H9 (cell line): ENCODE results near the gene EPM2A. TPM values are rescaled to one million over a fixed set of nuclear protein-coding genes. Genes with fewer than 3 reads are reported as not detected.

Experiments
- DNase-seq: peaks from one replicate; pipeline ENCODE4 v3.0.0-alpha.2; 2017
- H2AFZ ChIP-seq: one replicate; pipeline ENCODE4 v1.6.1; 2013; ENCODE audit warnings: mild to moderate bottlenecking, low read length, control low read depth, moderate library complexity
- H2AK5ac ChIP-seq: 2 replicates; pipeline ENCODE4 v1.6.1; 2013; ENCODE audit warnings: low read length, control low read depth, mixed read lengths; ENCODE audit not compliant: insufficient read length
- H2BK120ac ChIP-seq: one replicate; pipeline ENCODE4 v1.6.1; 2013; ENCODE audit warnings: low read depth, mild to moderate bottlenecking, low read length, control low read depth, inconsistent platforms; ENCODE audit not compliant: poor library complexity, severe bottlenecking
- H2BK12ac ChIP-seq: 2 replicates; pipeline ENCODE4 v1.6.1; 2013; ENCODE audit warnings: low read length, control low read depth, mixed read lengths, low read depth; ENCODE audit not compliant: insufficient read length
- H2BK15ac ChIP-seq: 2 replicates; pipeline ENCODE4 v1.6.1; 2013; ENCODE audit warnings: low read depth, low read length, control low read depth
- H2BK20ac ChIP-seq: one replicate; pipeline ENCODE4 v1.6.1; 2013; ENCODE audit warnings: low read depth, mild to moderate bottlenecking, low read length, control low read depth, inconsistent platforms; ENCODE audit not compliant: poor library complexity, severe bottlenecking
- H2BK5ac ChIP-seq: 2 replicates; pipeline ENCODE4 v1.6.1; 2013; ENCODE audit warnings: low read length, control low read depth, mixed read lengths; ENCODE audit not compliant: insufficient read length
- H3K14ac ChIP-seq: 2 replicates; pipeline ENCODE4 v1.6.1; 2013; ENCODE audit warnings: low read length, control low read depth; ENCODE audit not compliant: insufficient read depth
- H3K18ac ChIP-seq: 2 replicates; pipeline ENCODE4 v1.6.1; 2013; ENCODE audit warnings: low read depth, mild to moderate bottlenecking, mixed read lengths, low read length, control low read depth; ENCODE audit not compliant: insufficient read length
- H3K23ac ChIP-seq: 2 replicates; pipeline ENCODE4 v1.6.1; 2013; ENCODE audit warnings: low read length, control low read depth, mixed read lengths, low read depth; ENCODE audit not compliant: insufficient read length
- H3K23me2 ChIP-seq: 2 replicates; pipeline ENCODE4 v1.6.1; 2013; ENCODE audit warnings: low read depth, mild to moderate bottlenecking, mixed read lengths, low read length, control low read depth; ENCODE audit not compliant: insufficient read length, poor library complexity, severe bottlenecking
- H3K27ac ChIP-seq: 2 replicates; pipeline ENCODE4 v1.5.1; 2013; ENCODE audit warnings: low read length, control low read depth, mixed read lengths, low read depth; ENCODE audit not compliant: insufficient read length
- H3K27me3 ChIP-seq: 2 replicates; pipeline ENCODE4 v1.6.1; 2013; ENCODE audit warnings: low read length, control low read depth, inconsistent platforms; ENCODE audit not compliant: insufficient read depth
- H3K4ac ChIP-seq: 2 replicates; pipeline ENCODE4 v1.6.1; 2013; ENCODE audit warnings: low read depth, mild to moderate bottlenecking, control low read depth, inconsistent platforms, low read length, moderate library complexity
- H3K4me1 ChIP-seq: 2 replicates; pipeline ENCODE4 v1.6.1; 2013; ENCODE audit warnings: low read length, control low read depth, inconsistent platforms; ENCODE audit not compliant: insufficient read depth
- H3K4me2 ChIP-seq: 2 replicates; pipeline ENCODE4 v1.6.1; 2013; ENCODE audit warnings: low read length, control low read depth, mixed read lengths; ENCODE audit not compliant: insufficient read length, insufficient read depth
- H3K56ac ChIP-seq: 2 replicates; pipeline ENCODE4 v1.6.1; 2013; ENCODE audit warnings: low read depth, mild to moderate bottlenecking, mixed read lengths, low read length, control low read depth; ENCODE audit not compliant: insufficient read length
- H3K79me1 ChIP-seq: 2 replicates; pipeline ENCODE4 v1.6.1; 2013; ENCODE audit warnings: low read depth, mild to moderate bottlenecking, moderate library complexity, low read length, control low read depth, inconsistent platforms; ENCODE audit not compliant: insufficient read depth, poor library complexity, severe bottlenecking
- H3K79me2 ChIP-seq: 2 replicates; pipeline ENCODE4 v1.6.1; 2013; ENCODE audit warnings: low read length, control low read depth, inconsistent platforms; ENCODE audit not compliant: insufficient read depth
- H3K9ac ChIP-seq: 2 replicates; pipeline ENCODE4 v1.6.1; 2013; ENCODE audit warnings: low read length, control low read depth, mixed read lengths; ENCODE audit not compliant: insufficient read length; ENCODE audit errors: extremely low read depth
- H3K9me3 ChIP-seq: one replicate; pipeline ENCODE4 v1.6.1; 2013; ENCODE audit warnings: low read depth, low read length, inconsistent platforms; ENCODE audit not compliant: control insufficient read depth
- H3T11ph ChIP-seq: one replicate; pipeline ENCODE4 v1.6.1; 2013; ENCODE audit warnings: mild to moderate bottlenecking, low read length, control low read depth, inconsistent platforms
- H4K20me1 ChIP-seq: one replicate; pipeline ENCODE4 v1.6.1; 2013; ENCODE audit not compliant: control insufficient read depth, insufficient read length, insufficient read depth
- H4K5ac ChIP-seq: 2 replicates; pipeline ENCODE4 v1.6.1; 2013; ENCODE audit warnings: low read depth, mild to moderate bottlenecking, mixed read lengths, low read length, control low read depth; ENCODE audit not compliant: insufficient read length
- H4K8ac ChIP-seq: replicated peaks from 2 replicates; pipeline ENCODE4 v1.6.1; 2013; ENCODE audit warnings: low read length, control low read depth, mixed read lengths, low read depth; ENCODE audit not compliant: insufficient read length
- H4K91ac ChIP-seq: 2 replicates; pipeline ENCODE4 v1.6.1; 2013; ENCODE audit warnings: low read depth, mild to moderate bottlenecking, moderate library complexity, mixed read lengths, low read length, control low read depth; ENCODE audit not compliant: insufficient read length
- H3K27ac Mint-ChIP-seq, 3 experiments: 2 replicates in 2 of 3; 3 replicates in 1 of 3; pipeline ENCODE4 v1.8.0; 2020 to 2021; ENCODE audit warnings: mixed read lengths in 3 of 3, mild to moderate bottlenecking in 1 of 3, moderate library complexity in 1 of 3
- H3K27me3 Mint-ChIP-seq: 2 replicates; pipeline ENCODE4 v1.8.0; 2021; ENCODE audit warnings: low read depth, mild to moderate bottlenecking, moderate library complexity, mixed read lengths
- H3K36me3 Mint-ChIP-seq, 3 experiments: 2 replicates in 2 of 3; 3 replicates in 1 of 3; pipeline ENCODE4 v1.8.0; 2020 to 2021; ENCODE audit warnings: low read depth in 3 of 3, mixed read lengths in 3 of 3; ENCODE audit not compliant: insufficient read depth in 1 of 3
- H3K4me1 Mint-ChIP-seq, 2 experiments: 2 replicates each; pipeline ENCODE4 v1.8.0; 2020; ENCODE audit warnings: mixed read lengths in 2 of 2
- H3K4me3 Mint-ChIP-seq, 2 experiments: 2 replicates in 1 of 2; 3 replicates in 1 of 2; pipeline ENCODE4 v1.8.0; 2020 to 2021; ENCODE audit warnings: mild to moderate bottlenecking in 2 of 2, mixed read lengths in 2 of 2, moderate library complexity in 1 of 2
- H3K9me3 Mint-ChIP-seq, 2 experiments: 2 replicates in 1 of 2; 3 replicates in 1 of 2; pipeline ENCODE4 v1.8.0; 2020; ENCODE audit warnings: mild to moderate bottlenecking in 2 of 2, mixed read lengths in 2 of 2, moderate library complexity in 1 of 2
- WGBS: extraction: QIAGEN DNeasy Blood & Tissue Kit; methylation state at CpG from one replicate; pipeline ENCODE4 v1.1.7; 2013; ENCODE audit warnings: missing lambda C conversion rate, low lambda C conversion rate, mixed read lengths; ENCODE audit not compliant: insufficient read length; ENCODE audit errors: extremely low coverage; 5-methylcytosine and 5-hydroxymethylcytosine counted together
- total RNA-seq: library from RNA; stranded (reverse); gene quantifications from 2 replicates; pipeline ENCODE4 v1.2.1, GENCODE V29; 2021
- TF ChIP-seq, protein P1 (sequence below): fragments of 200-600 bp; sonication (generic); conservative IDR thresholded peaks from 3 replicates; pipeline ENCODE4 v1.8.0; 2021; ENCODE audit warnings: antibody characterized with exemption, mild to moderate bottlenecking

EPM2A gene
- total RNA-seq, 1 experiment from 2014 or later, result 8.2 TPM

DNA sequence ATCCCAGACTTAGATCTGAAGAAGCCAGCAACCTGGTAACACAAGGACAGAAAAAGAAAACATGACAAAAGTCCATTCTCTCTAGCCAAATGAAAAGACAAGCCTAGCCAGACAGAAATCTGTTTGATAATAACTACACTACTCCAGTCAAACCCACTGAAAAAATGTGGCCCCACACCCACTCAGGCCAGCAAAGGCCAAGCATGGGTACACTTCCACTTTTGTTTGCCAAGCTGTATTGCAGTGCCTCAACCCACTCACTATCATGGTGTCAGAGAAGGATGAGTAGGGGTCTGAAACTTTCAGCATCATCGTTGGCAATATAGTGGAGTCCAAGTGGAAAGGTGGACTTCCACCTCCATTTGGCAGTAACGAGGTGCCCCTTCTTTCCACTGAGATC, 45.8 kb downstream of the EPM2A start:
- H3K27me3 Mint-ChIP-seq, result no peaks in the 10 kb centered on the region
- no peak overlapping the region for H4K5ac ChIP-seq
- no peak overlapping the region for H3K56ac ChIP-seq
- no peaks in the 10 kb centered on the region for H3K79me2 ChIP-seq
- no peak overlapping the region for H2BK5ac ChIP-seq
- H3K9me3 ChIP-seq, result no peaks in the 10 kb centered on the region
- no peaks in the 10 kb centered on the region; a peak in 1 of 5 replicates for H3K9me3 Mint-ChIP-seq
- no peak overlapping the region for H3K27ac Mint-ChIP-seq
- peaks cover 12 to 20% of the 10 kb centered on the region in 2 experiments for H3K4me1 Mint-ChIP-seq
- H4K91ac ChIP-seq, result no peak overlapping the region
- no peak overlapping the region for H3T11ph ChIP-seq
- H2BK20ac ChIP-seq, result no peak overlapping the region
- H4K8ac ChIP-seq, result no peak overlapping the region
- H3K27ac ChIP-seq, result no peak overlapping the region
- H3K4ac ChIP-seq, result no peak overlapping the region
- no peaks in the 10 kb centered on the region for H3K79me1 ChIP-seq
- H2BK15ac ChIP-seq, result no peak overlapping the region
- H3K27me3 ChIP-seq, result no peaks in the 10 kb centered on the region
- H3K36me3 Mint-ChIP-seq, result peaks cover 0 to 3% (median 0%) of the 10 kb centered on the region in 3 experiments; a peak in 2 of 7 replicates
- WGBS, result no CpG with 5 or more reads among the region's 2 CpGs
- H2BK120ac ChIP-seq, result no peak overlapping the region
- H2AK5ac ChIP-seq, result no peak overlapping the region
- TF ChIP-seq, protein P1, sequence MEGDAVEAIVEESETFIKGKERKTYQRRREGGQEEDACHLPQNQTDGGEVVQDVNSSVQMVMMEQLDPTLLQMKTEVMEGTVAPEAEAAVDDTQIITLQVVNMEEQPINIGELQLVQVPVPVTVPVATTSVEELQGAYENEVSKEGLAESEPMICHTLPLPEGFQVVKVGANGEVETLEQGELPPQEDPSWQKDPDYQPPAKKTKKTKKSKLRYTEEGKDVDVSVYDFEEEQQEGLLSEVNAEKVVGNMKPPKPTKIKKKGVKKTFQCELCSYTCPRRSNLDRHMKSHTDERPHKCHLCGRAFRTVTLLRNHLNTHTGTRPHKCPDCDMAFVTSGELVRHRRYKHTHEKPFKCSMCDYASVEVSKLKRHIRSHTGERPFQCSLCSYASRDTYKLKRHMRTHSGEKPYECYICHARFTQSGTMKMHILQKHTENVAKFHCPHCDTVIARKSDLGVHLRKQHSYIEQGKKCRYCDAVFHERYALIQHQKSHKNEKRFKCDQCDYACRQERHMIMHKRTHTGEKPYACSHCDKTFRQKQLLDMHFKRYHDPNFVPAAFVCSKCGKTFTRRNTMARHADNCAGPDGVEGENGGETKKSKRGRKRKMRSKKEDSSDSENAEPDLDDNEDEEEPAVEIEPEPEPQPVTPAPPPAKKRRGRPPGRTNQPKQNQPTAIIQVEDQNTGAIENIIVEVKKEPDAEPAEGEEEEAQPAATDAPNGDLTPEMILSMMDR, result no peak
- no peaks in the 10 kb centered on the region for H3K4me1 ChIP-seq
- no peak for DNase-seq
- H3K18ac ChIP-seq, result no peak overlapping the region
- H2BK12ac ChIP-seq, result no peak overlapping the region
- H3K23me2 ChIP-seq, result no peaks in the 10 kb centered on the region
- no peak overlapping the region for H3K4me2 ChIP-seq
- no peak overlapping the region for H3K9ac ChIP-seq
- H4K20me1 ChIP-seq, result no peaks in the 10 kb centered on the region
- H3K4me3 Mint-ChIP-seq, result no peak overlapping the region
- H3K23ac ChIP-seq, result no peak overlapping the region
- H2AFZ ChIP-seq, result no peak overlapping the region
- H3K14ac ChIP-seq, result no peak overlapping the region
